ENCODE data around the gene PARP6. TPM values are rescaled to one million over a fixed set of nuclear protein-coding genes. Genes with fewer than 3 reads are reported as not detected.
"Not testable (repeated sequence)": the region's sequence is repeated elsewhere in the genome, so short reads cannot be mapped to it uniquely, and the experiment has no call there.

Gene PARP6
- total RNA-seq, 3 donors from 2014 or later, result 32.9 to 89.3 (median 61.4) TPM

GRCh38 chr15:72285402-72285801 is 13.0 kb upstream of the PARP6 start:
- H3K9me3 ChIP-seq, result no peaks in the 10 kb centered on the region
- ATAC-seq (no peak), DNase-seq (no peak)
- TF ChIP-seq CTCF (IDR thresholded peaks at IDR 0.05), result no peak
- H3K4me3 ChIP-seq, result no peak overlapping the region
- intact Hi-C loops (cut with DNase I, micrococcal nuclease), result no loop called here
- H3K36me3 ChIP-seq (ENCODE audit: low read depth), result no peaks in the 10 kb centered on the region
- no peaks in the 10 kb centered on the region for H3K4me1 ChIP-seq (ENCODE audit: low read depth)

- intact Hi-C loops (cut with DNase I, micrococcal nuclease), result no loop called here
- H3K4me3 ChIP-seq, result no peak overlapping the region
- no peak for ATAC-seq
These were observed 12.4 kb upstream of the PARP6 start for GRCh38 chr15:72284781-72285180.

GRCh38 chr15:72281713-72282112 is 9.4 kb upstream of the PARP6 start:
- ATAC-seq (no peak), DNase-seq (no peak)
- Histone ChIP-seq H3K4me1 (ENCODE audit: low read depth) (no peaks in the 10 kb centered on the region), H3K36me3 (ENCODE audit: low read depth) (no peaks in the 10 kb centered on the region), H3K4me3 (no peak overlapping the region), H3K9me3 (no peaks in the 10 kb centered on the region)
- no peak for TF ChIP-seq CTCF (IDR thresholded peaks at IDR 0.05)
- intact Hi-C loops (cut with DNase I, micrococcal nuclease), result no loop called here

More at GRCh38 chr15:72284781-72285180, 12.4 kb upstream of the PARP6 start:
- no peak for DNase-seq
- Histone ChIP-seq H3K36me3 (ENCODE audit: low read depth) (no peaks in the 10 kb centered on the region), H3K9me3 (no peaks in the 10 kb centered on the region), H3K4me1 (ENCODE audit: low read depth) (no peaks in the 10 kb centered on the region)
- no peak for TF ChIP-seq CTCF (IDR thresholded peaks at IDR 0.05)

GRCh38 chr15:72280751-72281150 is 8.4 kb upstream of the PARP6 start:
- intact Hi-C loops (cut with DNase I, micrococcal nuclease), result no loop called here

GRCh38 chr15:72278737-72279136 is 6.4 kb upstream of the PARP6 start:
- no peaks in the 10 kb centered on the region for H3K4me1 ChIP-seq (ENCODE audit: low read depth)
- DNase-seq, result no peak
- H3K9me3 ChIP-seq, result no peaks in the 10 kb centered on the region
- ATAC-seq, result no peak
- intact Hi-C loops (cut with DNase I, micrococcal nuclease), result loop anchor here in 1 of 2 donors (5.0 kb wide), 1 partner anchor 76 kb away; no protein-coding TSS in a partner anchor
- no peak for TF ChIP-seq CTCF (IDR thresholded peaks at IDR 0.05)
- H3K36me3 ChIP-seq (ENCODE audit: low read depth), result no peaks in the 10 kb centered on the region
- H3K4me3 ChIP-seq, result no peak overlapping the region

More at GRCh38 chr15:72280751-72281150, 8.4 kb upstream of the PARP6 start:
- DNase-seq (no peak), ATAC-seq (no peak)
- no peaks in the 10 kb centered on the region for H3K36me3 ChIP-seq (ENCODE audit: low read depth)
- H3K9me3 ChIP-seq, result no peaks in the 10 kb centered on the region
- TF ChIP-seq CTCF (IDR thresholded peaks at IDR 0.05), result no peak
- no peak overlapping the region for H3K4me3 ChIP-seq
- H3K4me1 ChIP-seq (ENCODE audit: low read depth), result no peaks in the 10 kb centered on the region

- no peak for ATAC-seq
- no peak for DNase-seq
- Histone ChIP-seq H3K9me3 (no peaks in the 10 kb centered on the region), H3K4me1 (ENCODE audit: low read depth) (peaks cover 5% of the 10 kb centered on the region), H3K36me3 (ENCODE audit: low read depth) (no peaks in the 10 kb centered on the region), H3K4me3 (no peak overlapping the region)
- intact Hi-C loops (cut with DNase I, micrococcal nuclease), result loop anchor here in 1 of 2 donors (5.0 kb wide), 1 partner anchor 74 kb away; no protein-coding TSS in a partner anchor
- no peak for TF ChIP-seq CTCF (IDR thresholded peaks at IDR 0.05)
These were observed 4.0 kb upstream of the PARP6 start for GRCh38 chr15:72276326-72276700.

- not testable (repeated sequence) for H3K4me3 ChIP-seq; H3K9me3 ChIP-seq; H3K36me3 ChIP-seq (ENCODE audit: low read depth); DNase-seq; ATAC-seq; H3K4me1 ChIP-seq (ENCODE audit: low read depth)
- intact Hi-C loops (cut with DNase I, micrococcal nuclease), result loop anchor here in 1 of 2 donors (5.0 kb wide), 1 partner anchor 73 kb away; no protein-coding TSS in a partner anchor
These were observed 3.4 kb upstream of the PARP6 start for GRCh38 chr15:72275635-72276325.
